Stimulated activated CD8-positive, alpha-beta memory T cell treated with anti-CD3 and anti-CD28 coated beads, Interleukin-15, amount 100 ng/mL, for 4 hours (primary cell): Measurements from ENCODE around the gene RCVRN.

Experiments
- DNase-seq, 2 donors: peaks; one replicate each; pipeline ENCODE4 v3.0.0-alpha.2; 2020; ENCODE audit warnings: low read depth in 2 of 2

Gene RCVRN

DNA sequence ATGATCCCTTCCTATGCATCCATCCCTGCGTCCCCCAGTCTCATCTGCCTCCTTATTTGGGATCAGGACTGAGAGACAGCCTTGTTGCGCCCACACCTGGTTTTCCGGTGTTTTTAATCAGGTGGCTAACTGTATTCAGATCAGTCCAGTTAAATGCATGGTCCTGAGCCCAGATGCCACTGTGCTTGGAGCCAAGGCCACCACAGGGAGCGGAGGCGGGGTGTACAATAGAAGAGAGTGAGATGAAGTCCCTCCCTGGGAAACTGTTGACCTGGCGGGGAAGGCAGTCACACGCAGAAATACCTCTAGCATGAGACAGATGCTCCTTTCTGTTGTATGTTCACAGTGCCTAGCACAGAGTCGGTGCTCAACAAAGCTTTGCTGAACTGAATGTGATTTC is 6.3 kb downstream of the RCVRN start:
- no peak for DNase-seq

DNA sequence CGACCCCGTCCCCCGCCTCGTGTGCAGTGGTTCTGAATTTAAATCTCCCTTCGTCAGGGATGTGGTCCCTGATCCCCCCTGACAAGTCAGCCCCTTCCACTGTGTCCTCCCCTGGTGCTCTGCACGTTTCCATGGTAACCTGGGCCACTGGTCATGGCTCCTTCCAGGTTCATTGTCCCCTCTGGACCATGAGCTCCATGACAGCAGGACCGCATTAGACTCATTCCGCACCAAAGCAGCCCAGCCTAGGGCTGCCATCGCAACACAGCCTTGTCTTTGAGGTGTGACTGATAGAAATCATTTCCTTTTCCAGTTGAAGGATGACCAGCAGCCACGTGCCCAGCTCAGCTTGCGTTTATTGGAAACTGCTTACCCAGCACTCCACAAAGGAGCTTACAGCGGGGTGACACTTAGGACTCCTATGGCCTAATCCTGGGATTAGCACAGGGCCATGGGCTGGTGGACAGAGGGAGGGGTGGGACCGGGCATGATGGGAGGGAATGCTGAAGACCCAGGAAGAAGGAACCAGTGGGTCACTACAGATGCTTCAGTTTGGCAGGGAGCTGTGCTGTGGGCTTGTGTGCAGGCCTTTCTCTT is 7.6 kb downstream of the RCVRN start:
- DNase-seq: no peak

DNA sequence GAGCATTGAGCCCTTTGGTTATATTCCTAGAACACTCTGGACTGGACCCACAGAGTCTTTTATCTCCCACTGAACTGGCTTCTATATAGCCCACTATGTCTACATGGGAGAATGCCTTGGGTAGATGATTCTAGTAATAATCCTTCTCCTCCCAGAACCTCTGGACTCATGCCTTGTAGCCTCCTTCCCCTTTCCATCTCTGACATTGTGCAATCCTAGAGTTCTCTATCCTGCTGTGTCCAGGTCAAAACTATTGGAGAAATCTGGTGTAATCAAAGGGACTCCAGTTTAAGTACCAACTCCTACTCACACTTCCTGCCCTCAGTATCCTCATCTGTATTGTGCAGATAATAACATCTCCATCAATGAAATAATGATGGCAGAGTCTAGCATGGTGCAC is 9.1 kb downstream of the RCVRN start:
- DNase-seq: no peak

DNA sequence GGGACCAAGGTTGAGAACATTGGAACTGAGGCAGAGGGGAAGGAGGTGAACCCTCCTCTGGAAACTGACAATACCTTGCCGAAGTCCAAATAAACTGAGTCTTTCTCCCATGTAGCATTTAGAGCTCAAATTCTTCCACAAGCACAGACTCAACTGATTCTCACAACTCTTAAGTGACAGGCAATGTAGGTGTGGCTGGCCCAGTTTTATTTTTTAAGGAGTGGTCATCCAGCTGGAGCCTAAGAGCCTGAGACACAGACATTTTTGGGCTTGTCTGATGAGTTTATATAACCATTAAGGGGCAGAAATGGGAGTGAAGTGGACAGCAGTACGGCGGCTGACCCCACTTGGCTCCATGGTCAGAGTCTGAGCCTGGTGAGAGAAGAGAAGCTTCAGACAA is 10.8 kb downstream of the RCVRN start:
- no peak for DNase-seq

DNA sequence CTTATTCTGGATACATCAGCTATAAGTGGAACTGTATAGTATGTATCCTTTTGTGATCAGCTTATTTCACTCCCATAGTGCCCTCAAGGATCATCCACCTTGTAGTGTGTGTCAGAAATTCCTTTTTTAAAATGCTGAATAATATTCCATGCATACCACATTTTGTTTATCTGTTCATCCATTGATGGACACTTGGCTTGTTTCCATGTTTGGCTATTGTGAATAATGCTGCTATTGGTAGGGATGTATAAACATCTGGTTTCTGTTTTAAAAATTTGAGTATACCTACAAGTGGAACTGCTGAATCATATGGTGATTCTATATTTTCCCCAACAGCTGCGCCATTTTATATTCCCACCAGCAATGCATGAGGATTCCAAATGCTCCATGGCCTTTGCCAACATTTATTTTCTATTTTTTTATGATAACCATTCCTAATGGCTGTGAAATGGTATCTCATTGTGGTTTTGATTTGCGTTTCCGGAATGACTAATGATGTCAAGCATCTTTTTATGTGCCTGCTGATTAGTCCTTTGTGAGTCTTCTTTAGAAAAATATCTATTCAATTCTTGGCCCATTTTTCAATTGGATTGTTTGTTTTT is 11.6 kb downstream of the RCVRN start:
- DNase-seq: no peak

DNA sequence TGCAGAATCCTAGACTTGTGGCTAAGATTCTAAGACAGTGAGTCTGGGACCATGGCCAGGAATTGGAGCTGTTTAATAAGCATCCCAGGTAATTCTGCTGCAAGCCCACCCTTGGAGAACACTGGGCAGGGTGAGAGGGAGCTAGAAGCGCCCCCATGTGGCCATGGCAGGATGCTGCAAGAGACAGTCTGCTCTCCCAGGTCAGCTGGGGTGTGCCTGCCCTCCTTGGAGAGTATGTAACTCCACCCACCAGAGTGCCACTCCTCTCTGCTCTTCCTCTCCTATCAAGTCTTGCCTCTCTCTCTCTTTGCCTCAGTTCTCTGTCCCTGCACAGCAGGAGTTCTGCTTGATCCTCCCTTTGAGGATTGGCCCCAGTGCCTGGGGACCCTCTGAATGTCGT is 14.9 kb downstream of the RCVRN start:
- DNase-seq: no peak

DNA sequence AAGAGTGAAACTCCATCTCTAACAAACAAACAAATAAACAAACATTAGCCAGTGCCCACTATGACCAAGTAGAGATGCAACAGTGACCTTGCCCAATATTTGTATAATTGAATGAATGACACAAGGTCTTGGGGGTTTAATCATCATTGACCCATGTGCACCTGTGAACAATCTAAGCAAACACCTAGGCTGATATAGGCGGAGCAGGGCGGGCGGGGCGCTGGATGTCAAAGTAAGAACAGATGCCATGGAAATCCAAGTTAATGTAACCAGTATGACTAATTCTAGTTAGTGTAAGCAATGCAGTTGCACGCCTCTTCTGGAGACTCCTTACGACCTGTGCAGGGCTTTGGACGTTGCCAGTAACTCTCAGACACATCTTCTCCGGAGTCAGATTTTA is 17.6 kb downstream of the RCVRN start:
- DNase-seq: no peak

DNA sequence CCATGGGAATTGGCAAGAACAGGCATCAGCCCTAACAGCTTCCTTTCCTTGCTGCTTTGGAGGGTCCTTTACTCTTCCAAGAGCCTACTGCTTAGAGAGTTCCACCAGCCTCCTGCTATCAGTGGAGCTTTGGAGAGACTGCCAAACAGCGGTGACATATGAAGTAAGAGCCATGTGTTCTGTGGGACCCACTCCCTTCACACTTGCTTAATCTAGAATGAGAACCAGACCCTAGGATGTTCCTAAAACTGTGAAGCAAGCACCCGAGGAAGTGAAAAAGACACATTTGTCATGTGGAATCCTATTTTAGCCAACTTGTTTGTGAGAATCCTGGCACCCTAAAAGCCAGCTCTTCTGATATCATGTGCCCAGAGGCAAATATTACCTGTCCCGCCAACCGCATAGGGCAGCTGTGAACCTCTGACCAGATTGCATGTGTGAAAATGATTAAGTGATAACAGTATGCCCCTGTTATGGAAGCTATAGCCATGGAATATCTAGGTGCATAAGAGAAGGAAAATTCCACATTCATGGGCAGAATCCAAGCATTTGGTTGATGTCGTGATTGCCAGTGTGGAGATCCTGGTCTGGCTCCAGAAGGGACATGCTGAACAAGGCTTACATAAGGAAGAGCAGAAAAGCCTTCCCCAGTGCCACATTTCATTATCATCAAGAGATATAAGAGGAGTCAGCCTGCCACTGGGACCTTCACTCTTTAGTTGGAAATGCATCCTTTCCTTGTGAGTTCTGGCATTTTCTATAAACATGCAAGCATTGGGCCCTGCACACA is 18.7 kb downstream of the RCVRN start:
- DNase-seq: no peak

DNA sequence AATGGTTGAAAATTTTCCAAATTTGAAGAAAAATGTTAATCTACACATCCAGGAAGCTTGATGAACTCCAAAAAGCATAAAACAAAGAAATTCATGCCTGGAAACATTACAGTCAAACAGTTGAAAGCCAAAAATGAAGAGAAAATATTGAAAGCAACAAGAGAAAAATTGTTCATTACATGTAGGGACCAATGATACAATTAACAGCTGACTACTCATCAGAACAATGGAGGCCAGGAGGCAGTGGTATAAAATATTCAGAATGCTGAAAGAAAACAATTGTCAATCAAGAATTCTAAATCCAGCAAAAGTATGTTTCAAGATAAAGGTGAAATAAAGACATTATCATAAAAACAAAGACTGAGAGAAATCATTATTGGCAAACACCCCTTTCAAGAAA is 21.6 kb downstream of the RCVRN start:
- DNase-seq: no peak

DNA sequence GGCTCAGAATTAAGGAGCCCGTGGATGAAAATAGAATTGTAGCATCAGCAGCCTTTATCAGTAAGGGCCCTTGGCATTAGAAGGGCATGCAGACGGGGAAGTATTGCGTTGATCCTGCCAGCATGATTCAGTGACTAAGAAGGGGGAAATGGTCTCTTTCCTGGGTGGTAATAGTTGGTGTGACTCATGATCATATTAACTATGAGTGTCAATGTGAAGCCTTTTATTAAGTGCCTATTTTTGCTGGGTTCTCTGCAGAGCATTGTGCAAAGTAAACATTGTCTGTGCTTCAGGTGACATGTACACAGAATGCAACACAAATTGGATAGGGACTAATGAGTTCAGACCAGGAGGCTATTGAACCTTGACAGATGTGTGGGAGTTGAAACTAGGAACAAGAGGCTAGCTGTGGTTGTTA is 24.5 kb downstream of the RCVRN start:
- DNase-seq: no peak

DNA sequence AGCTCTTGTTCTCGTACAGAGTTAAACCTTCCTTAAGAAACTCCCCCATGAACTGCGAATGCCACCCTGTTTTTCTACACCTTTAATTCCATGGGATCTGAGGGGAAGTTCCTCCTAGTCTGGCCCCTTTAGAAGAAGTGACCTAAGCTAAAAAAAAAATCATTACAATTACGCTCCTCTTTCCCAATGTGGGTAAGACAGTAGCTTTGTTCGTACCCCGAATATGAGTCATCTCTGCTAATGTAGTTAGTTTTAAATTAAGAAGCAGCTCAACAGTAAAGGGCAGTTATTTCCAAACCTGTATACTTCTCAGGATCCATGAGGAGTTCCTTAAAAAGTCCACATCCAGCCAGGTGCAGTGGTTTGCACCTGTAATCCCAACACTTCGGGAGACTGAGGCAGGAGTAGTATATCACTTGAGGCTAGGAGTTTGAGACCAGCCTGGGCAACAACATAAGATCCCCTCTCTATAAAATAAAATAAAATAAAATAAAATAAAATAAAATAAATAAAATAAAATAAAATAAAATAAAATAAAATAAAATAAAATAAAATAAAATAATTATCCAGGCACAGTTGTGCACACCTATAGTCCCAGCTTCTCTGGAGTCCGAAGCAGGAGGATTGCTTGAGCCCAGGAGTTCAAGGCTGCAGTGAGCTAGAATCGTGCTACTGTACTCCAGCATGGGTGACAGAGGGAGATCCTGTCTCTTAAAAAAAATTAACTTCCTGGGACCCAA is 26.1 kb downstream of the RCVRN start:
- no peak for DNase-seq

DNA sequence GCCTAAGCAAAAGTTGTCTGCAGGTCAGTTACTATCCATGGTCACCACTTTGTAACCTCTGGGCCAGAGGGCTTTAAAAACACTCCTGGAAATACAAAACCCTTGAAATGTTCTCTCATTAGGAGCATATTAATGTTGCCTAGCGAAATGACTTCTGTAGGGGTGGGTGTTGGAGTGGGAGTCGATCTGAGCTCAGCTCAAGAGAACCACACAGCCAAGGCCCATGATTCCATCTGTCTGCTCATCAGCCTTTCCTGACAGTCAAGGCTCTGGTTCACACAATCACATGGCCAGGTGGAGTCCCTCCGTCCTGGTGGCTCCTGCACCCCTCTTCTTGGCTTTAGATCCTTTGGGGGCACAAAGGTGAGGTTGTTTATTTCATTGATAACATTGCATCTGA is 26.7 kb downstream of the RCVRN start:
- DNase-seq: no peak

DNA sequence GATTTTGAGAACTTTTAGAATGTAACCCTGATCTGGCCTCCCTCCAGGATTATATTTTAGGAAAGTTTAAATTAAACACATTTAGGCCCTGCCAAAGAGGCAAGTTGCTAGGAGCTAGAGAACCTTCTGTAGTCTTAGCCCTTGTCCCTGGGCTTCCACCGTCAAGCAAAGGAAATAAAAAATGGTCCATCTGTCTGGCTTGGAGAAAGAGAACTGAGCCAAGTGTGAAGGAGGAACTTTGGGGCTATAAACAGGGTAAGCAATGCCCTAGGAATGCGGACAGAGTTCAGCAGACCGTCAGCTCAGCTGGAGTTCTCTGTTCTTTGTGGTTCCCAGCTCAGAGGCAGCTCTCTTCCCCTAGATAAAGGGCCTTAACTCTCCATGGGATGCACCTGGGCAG is 29.6 kb downstream of the RCVRN start:
- no peak for DNase-seq

DNA sequence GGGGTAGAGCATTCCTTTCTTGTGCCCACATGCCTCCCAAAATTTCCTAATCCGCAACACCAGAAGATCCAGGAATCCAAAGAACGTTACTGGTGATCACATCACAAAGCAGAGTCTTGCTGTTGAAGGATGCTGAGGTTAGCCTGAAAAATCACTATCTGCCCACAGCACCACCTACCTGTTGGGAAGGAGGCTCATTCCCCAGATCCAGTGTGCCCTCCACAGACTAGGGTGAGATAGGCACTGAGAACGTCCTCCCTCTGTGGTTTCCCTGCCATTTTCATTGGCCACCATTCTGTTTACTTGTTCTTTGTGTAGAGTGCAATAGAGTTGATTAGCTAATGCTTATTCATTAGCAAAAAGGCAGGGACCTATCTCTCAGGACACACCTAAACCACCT is 30.3 kb downstream of the RCVRN start:
- no peak for DNase-seq

DNA sequence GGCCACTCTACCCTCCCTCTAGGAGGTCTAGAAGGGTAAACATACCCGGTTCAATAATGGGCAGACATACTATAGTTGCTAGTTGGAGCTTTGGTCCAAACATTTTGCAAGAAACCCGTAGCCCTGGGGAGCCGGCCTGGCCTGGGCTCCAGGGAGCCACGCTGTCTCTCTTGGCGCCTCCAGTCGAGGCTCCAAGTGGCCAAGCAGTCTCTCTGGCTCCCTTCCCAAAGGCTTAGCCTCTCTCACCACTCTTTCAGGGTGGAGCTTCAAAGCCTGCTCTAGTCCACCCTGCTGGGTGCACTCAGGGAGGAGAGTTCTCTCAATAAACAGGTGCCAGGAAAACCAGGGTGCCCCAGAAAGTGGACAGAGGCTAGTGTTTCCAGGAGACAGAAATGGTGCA is 32.2 kb downstream of the RCVRN start:
- DNase-seq: no peak

DNA sequence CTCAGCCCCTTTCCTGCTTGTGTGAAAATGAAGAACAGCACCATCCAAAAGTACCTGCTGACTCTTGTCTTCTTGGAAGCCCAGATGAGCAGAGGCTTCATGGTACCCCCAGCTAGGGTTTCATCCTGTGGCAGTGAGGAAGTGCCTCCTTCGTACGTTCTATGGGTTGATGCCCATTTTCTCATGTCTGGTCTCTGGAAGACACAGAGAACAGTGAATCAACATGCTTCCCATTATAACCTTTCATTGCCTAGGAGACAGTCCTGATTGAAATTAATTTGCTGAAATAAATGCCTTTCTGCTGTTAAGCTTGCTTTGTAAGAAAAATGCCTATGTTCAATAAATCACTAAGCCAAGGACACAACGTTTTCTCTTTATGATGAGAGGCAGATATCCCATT is 36.5 kb downstream of the RCVRN start:
- DNase-seq: no peak

DNA sequence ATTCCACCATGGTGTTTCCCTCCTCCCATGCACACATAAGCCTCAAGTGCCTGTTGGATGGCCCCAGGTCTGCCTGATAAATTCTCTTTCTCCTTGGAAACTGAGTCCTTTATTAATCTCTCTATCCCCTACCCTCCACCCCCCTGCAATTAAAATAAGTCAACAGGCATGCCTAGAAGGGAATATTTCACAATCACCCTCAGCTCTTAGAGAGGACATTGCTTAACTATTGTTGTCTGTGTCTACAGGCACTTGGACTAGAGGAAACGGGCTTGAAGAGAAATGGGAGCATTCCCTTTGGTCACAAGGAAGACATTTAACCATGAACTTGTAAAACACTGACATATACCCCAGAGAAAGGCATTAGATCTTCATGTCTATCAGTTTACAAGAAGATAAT is 39.5 kb downstream of the RCVRN start:
- DNase-seq: no peak

DNA sequence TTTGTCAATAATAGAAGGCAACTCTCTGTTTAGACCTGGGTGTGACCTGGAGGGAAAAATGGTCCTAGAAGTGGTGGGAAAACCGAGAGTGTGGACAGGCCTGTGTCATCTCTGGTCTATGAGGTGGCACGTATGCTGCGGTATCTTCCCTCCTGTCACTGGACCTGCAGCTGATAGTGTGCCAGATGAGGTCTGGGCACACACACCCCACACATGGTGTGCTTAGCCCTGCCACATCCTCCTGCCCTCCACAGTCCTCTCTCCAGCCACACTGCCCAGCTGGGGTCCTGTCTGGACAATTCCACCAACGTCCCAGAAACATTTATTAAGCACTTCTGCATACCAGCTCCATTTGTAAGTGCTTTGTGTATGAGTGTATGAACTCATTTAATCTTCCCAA is 42.1 kb downstream of the RCVRN start:
- DNase-seq: no peak

DNA sequence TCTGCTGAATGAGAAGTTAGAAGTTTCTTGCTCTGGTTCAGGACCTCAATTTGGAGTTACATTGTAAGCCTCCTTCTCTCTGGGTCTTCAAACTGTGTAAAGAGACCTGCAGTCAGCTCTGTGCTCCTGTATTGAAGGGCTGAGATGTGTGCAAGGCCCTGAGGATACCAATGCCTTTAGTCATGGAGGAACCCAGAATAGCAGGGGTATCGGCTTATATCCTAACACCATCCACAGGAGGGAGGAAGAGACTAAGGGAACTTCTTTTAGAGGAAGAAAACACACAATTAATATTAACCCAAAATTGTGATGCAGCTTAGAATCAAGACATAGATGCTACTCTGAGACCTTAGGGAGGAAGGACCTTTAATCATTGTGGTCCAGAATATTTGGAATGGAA is 42.9 kb downstream of the RCVRN start:
- no peak for DNase-seq

DNA sequence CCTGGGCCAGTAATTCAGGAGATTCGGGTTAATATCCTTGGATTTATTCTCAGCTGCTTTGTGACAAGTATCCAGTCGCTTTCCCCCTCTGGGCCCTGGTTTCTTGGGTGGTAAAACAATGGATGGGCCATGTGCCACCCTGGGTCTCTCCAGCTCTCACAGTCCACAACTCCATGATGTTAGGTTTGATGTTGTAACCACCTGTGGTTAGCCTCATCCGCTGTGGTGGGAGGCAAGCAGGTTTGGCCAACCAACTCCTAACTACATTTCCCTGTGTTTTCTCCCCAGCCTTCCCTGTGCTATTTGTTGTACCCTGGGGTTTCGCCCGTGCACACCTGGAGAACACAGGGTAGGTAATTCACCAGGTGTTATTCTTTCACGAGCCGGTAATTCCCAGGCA is 44.2 kb downstream of the RCVRN start:
- DNase-seq: no peak

DNA sequence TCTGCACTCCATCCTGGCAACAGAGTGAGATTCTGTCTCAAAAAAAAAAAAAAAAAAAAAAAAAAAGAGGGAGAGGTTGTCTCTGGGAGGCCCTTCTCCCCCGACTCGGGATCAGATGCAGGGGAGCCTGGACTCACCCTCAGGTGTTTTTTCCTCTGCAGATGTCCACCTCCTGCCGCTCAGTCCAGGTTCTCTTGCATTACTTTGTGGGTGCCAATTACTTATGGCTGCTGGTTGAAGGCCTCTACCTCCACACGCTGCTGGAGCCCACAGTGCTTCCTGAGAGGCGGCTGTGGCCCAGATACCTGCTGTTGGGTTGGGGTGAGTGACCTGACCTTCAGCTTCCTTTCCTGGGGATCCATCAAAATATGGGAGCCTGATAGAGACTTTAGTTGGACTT is 45.3 kb downstream of the RCVRN start:
- no peak for DNase-seq

DNA sequence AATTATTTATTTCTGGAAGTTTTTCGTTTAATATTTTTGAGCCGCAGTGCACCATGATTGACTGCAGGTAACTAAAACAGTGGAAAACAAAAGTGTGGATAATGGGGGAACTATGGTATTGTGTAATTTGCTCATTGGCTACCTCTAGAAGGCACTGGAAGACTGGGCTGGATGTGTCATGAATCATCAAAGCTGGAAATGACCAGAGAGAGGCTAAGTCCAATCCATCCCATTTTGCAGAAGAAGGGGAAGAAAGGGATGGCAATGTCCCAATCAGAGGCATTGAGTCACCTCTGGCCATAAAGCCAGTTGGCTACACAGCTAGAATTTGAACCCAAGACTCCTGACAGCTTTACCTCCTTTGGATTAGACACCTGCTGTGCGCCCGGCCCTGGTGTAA is 50.0 kb downstream of the RCVRN start:
- no peak for DNase-seq

DNA sequence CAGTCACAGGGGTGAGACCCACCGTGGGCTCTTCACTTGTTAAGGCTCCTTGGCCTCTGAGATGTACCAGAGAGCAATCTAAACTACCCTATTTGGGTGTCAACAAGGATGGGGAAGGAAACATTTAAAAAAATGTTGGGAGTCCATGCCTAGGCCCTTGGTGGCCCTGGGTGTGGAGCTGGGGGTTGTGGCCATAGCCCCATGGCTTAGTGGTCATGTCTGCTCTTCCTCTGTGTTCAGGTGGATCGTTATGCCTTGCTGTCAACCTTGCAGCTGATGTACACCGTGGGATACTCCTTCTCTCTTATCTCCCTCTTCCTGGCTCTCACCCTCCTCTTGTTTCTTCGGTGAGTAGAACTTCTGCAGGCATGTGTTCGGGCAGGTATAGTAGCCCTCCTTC is 50.8 kb downstream of the RCVRN start:
- no peak for DNase-seq
